ENCODE results near the gene COL15A1. TPM values are rescaled to one million over a fixed set of nuclear protein-coding genes. Genes with fewer than 3 reads are reported as not detected.

COL15A1 gene
- total RNA-seq, 6 experiments from 2014 or later: 0.07 to 0.58 (median 0.11) TPM; not detected in 2

DNA sequence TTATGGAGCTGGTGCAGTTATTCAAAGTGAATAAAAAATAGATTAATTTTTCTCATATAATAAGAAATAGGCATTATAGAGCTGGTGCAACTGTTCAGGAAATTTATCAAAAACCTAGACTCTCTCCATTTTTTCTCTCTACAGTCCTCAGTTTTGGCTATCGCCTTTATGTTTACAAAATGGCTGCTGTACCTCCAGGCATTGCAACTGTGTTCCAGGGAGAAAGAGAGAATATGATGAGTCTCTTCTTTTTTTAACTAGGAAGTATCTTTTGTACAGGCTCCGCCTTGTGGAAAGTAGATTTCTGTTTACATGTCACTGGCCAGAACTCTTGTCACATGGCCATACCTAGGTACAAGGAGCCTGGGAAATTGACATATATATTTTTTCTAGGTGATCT is 158.1 kb downstream of the COL15A1 start:
- no peaks in the 10 kb centered on the region for H3K27me3 ChIP-seq
- H3K27ac ChIP-seq: no peak overlapping the region
- TF ChIP-seq, protein P1, sequence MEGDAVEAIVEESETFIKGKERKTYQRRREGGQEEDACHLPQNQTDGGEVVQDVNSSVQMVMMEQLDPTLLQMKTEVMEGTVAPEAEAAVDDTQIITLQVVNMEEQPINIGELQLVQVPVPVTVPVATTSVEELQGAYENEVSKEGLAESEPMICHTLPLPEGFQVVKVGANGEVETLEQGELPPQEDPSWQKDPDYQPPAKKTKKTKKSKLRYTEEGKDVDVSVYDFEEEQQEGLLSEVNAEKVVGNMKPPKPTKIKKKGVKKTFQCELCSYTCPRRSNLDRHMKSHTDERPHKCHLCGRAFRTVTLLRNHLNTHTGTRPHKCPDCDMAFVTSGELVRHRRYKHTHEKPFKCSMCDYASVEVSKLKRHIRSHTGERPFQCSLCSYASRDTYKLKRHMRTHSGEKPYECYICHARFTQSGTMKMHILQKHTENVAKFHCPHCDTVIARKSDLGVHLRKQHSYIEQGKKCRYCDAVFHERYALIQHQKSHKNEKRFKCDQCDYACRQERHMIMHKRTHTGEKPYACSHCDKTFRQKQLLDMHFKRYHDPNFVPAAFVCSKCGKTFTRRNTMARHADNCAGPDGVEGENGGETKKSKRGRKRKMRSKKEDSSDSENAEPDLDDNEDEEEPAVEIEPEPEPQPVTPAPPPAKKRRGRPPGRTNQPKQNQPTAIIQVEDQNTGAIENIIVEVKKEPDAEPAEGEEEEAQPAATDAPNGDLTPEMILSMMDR (IDR thresholded peaks at IDR 0.05): no peak
- no peak for TF ChIP-seq POLR2A (IDR thresholded peaks at IDR 0.05)
- H3K4me1 ChIP-seq: peaks cover 0 to 9% (median 0%) of the 10 kb centered on the region in 4 donors
- H3K36me3 ChIP-seq: no peaks in the 10 kb centered on the region
- no peak overlapping the region for H3K4me3 ChIP-seq
- DNase-seq: no peak
- WGBS (ENCODE audit: insufficient coverage, low coverage, low lambda C conversion rate, missing lambda C conversion rate): 89% methylated on average over 1 of the region's 2 CpGs
- H3K9me3 ChIP-seq: no peaks in the 10 kb centered on the region
- intact Hi-C loops (cut with DNase I): no loop called here
- no peak for ATAC-seq

DNA sequence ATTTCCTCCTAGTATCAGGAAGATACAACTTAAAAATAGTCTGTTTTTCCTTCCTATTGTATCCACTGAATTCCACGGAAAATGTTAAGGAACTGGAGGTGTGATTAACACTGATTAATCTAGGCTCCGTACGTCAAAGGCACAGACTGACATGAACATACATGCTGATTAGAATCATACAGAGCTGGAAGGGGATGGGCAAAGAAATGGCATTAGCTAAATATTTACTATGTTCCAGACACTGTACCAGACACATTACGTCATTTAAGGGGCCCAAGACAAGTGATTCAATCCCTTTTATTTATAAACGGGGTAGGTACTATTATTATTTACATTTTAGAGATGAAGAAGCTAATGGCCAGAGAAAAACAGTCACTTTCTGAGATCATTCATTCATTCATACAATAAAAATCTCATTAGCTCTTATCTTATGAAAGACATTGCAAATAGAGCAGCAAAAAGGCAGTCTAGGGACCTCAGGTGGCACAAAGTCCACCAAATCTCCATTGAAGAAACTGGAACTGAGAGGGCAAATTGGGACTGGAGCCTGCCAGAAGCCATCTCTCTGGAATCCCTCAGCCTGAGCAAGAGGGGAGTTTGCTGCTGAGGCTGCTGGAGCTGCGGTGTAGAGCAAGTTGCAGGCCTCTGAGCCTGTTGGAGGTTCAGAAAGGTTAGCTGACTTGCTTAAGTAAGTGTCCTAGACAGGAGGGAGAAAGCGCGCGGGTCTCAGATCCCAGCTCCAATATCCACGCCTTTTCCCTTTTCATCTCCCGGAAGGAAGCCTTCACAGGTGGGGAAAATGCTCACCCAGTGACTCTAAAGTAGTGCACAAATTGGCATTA is 159.6 kb downstream of the COL15A1 start:
- H3K27ac ChIP-seq: no peak overlapping the region
- no peak for DNase-seq
- H3K9me3 ChIP-seq: no peaks in the 10 kb centered on the region
- no peak overlapping the region for H3K4me3 ChIP-seq
- ATAC-seq: no peak
- peaks cover 0 to 14% (median 0%) of the 10 kb centered on the region in 4 donors for H3K4me1 ChIP-seq
- 78% methylated on average over 11 of the region's 11 CpGs for WGBS (ENCODE audit: insufficient coverage, low coverage, low lambda C conversion rate, missing lambda C conversion rate)
- intact Hi-C loops (cut with DNase I): no loop called here
- no peaks in the 10 kb centered on the region for H3K36me3 ChIP-seq
- H3K27me3 ChIP-seq: no peaks in the 10 kb centered on the region
- TF ChIP-seq POLR2A (IDR thresholded peaks at IDR 0.05): no peak
- TF ChIP-seq, protein P1 (IDR thresholded peaks at IDR 0.05): no peak

DNA sequence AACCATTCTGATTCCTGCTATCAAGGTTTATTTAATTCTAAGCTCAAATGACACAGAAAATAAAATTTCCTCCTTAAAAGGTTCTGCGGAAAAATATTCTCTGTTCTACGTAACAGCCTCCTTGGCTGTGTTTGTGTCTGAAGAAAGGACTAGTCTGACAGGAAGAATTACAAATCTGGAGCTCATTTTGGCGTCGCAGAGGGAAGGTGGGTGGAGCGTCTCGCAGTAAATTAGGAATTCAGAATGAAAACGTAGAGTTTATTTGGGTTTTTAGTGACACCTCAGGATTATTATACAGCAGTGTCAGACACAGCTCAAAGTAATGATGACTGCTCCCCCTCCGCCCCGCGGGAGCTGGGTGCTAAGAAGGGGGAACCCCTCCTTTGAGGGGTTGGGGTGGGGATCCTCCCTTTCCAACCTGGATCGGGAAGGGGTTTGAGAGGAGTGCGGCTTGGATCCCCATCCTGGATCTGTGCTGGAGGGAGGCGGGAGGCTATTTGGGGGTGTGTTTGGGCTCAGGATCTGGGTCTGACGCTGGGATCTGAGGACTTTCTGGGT is 160.3 kb downstream of the COL15A1 start:
- peak overlapping the region in 2 of 3 donors; percentile 34 to 79 for H3K27ac ChIP-seq
- peaks cover 0 to 14% (median 0%) of the 10 kb centered on the region in 4 donors for H3K4me1 ChIP-seq
- H3K36me3 ChIP-seq: no peaks in the 10 kb centered on the region
- WGBS (ENCODE audit: insufficient coverage, low coverage, low lambda C conversion rate, missing lambda C conversion rate): 31% methylated on average over 12 of the region's 14 CpGs
- TF ChIP-seq, protein P1 (IDR thresholded peaks at IDR 0.05): no peak
- TF ChIP-seq POLR2A (IDR thresholded peaks at IDR 0.05): no peak
- H3K9me3 ChIP-seq: no peaks in the 10 kb centered on the region
- H3K27me3 ChIP-seq: no peaks in the 10 kb centered on the region
- intact Hi-C loops (cut with DNase I): no loop called here
- H3K4me3 ChIP-seq: peak overlapping the region; percentile 43 to 87 (median 55)
- ATAC-seq (no peak), DNase-seq (no peak)

DNA sequence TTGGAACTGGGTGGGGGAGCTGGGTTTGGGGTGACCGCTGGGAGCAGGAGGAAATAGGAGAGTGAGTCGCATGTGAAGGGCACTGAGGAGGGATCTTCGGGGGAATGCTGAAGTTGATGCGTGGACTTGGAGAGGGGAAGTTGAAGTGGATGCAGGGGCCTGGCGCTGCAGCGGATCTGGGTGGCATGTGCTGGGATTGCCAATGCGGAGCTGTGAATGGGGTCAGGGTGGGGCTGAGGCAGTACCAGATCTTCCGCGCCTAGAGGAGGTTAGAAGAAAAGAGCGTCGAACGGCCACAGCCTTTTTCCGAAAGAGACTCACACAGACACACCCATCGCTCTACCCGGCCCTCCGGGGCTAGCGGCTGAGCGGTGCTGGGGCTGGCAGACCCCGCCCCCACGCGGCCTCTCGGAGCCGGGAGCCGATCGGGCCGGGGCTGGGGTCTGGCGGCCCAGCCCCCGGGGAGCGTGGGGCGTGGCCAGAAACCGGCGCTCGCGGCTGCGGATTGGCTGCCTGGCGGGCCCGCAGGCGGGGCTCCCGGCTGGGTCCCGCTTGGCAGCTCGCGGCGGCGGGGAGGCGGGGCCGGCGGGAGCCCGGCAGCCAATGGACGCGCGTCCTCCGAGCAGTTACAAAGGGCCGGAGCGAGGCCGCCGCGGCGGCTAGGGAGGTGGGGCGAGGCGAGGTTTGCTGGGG is 160.9 kb downstream of the COL15A1 start, which contains the start of gene TGFBR1:
Gene TGFBR1, plus strand, starts transcription at position 655 of the 693 bp plus-strand sequence. CDS start 93 bp downstream, outside the sequence.
- WGBS (ENCODE audit: insufficient coverage, low coverage, low lambda C conversion rate, missing lambda C conversion rate): 6% methylated on average over 10 of the region's 60 CpGs
- ATAC-seq (peak; percentile 87 to 94 (median 92)), DNase-seq (peak; percentile 96)
- Histone ChIP-seq H3K27me3 (no peaks in the 10 kb centered on the region), H3K4me3 (peak within 1 kb of the TSS; percentile 77 to 87 (median 79)), H3K9me3 (no peaks in the 10 kb centered on the region), H3K36me3 (no peaks in the 10 kb centered on the region), H3K4me1 (peaks cover 0 to 14% (median 0%) of the 10 kb centered on the region in 4 donors), H3K27ac (peak within 1 kb of the TSS; percentile 57 to 86 (median 79))
- peak; percentile 80 for TF ChIP-seq POLR2A (IDR thresholded peaks at IDR 0.05)
- TF ChIP-seq, protein P1 (IDR thresholded peaks at IDR 0.05): peak in 1 of 4 donors; percentile 4
- intact Hi-C loops (cut with DNase I): no loop called here
